ENCODE measurements around the gene CRACDL. TPM values are rescaled to one million over a fixed set of nuclear protein-coding genes. Genes with fewer than 3 reads are reported as not detected.

Gene CRACDL
- total RNA-seq, 3 donors from 2014 or later (not counting 1 experiment from before 2014, with no cell fraction given), result 0.09 to 0.40 (median 0.11) TPM

DNA sequence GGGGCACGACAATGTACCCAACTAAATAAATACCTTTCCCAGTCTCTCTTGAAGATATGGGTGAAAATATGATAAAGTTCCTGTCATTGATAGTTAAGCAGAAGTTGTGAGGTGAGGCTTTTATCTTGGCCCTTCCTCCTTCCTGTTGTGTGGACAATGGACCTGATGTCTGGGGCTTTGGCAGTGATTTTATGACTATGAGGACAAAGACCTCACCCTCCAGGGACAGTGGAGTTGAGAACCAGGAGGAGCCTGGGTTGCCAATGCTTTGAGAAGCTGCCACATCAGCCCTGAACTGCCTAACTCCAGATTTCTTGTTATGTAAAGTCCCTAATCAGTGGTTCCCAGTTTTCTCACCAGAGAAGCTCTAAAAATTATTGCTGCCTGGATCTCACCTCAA lies 184.3 kb downstream of the CRACDL start:
- TF ChIP-seq, protein P1, sequence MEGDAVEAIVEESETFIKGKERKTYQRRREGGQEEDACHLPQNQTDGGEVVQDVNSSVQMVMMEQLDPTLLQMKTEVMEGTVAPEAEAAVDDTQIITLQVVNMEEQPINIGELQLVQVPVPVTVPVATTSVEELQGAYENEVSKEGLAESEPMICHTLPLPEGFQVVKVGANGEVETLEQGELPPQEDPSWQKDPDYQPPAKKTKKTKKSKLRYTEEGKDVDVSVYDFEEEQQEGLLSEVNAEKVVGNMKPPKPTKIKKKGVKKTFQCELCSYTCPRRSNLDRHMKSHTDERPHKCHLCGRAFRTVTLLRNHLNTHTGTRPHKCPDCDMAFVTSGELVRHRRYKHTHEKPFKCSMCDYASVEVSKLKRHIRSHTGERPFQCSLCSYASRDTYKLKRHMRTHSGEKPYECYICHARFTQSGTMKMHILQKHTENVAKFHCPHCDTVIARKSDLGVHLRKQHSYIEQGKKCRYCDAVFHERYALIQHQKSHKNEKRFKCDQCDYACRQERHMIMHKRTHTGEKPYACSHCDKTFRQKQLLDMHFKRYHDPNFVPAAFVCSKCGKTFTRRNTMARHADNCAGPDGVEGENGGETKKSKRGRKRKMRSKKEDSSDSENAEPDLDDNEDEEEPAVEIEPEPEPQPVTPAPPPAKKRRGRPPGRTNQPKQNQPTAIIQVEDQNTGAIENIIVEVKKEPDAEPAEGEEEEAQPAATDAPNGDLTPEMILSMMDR (IDR thresholded peaks at IDR 0.05), result no peak
- no CpG with 5 or more reads among the region's 1 CpG for WGBS (ENCODE audit: insufficient coverage)
- Histone ChIP-seq H3K27ac (ENCODE audit: low read length) (no peak overlapping the region), H3K4me1 (ENCODE audit: control insufficient read depth, insufficient read depth, low read length) (peaks cover 12% of the 10 kb centered on the region), H3K9me3 (ENCODE audit: control insufficient read depth, insufficient read depth, low read length) (no peaks in the 10 kb centered on the region), H3K4me3 (ENCODE audit: low read length) (no peak overlapping the region), H3K27me3 (ENCODE audit: control insufficient read depth, insufficient read depth, low read length) (no peaks in the 10 kb centered on the region), H3K36me3 (ENCODE audit: control insufficient read depth, insufficient read depth, low read length) (no peaks in the 10 kb centered on the region)
- Mint-ChIP-seq H3K4me3 (no peak overlapping the region), H3K27ac (no peak overlapping the region), H3K4me1 (peaks cover 6% of the 10 kb centered on the region in 2 donors), H3K36me3 (no peaks in the 10 kb centered on the region), H3K9me3 (no peaks in the 10 kb centered on the region), H3K27me3 (ENCODE audit: low read depth in 2 of 2) (peaks cover 0 to 13% of the 10 kb centered on the region in 2 donors)
- DNase-seq (no peak), ATAC-seq (no peak)
- intact Hi-C loops (cut with micrococcal nuclease), result no loop called here

DNA sequence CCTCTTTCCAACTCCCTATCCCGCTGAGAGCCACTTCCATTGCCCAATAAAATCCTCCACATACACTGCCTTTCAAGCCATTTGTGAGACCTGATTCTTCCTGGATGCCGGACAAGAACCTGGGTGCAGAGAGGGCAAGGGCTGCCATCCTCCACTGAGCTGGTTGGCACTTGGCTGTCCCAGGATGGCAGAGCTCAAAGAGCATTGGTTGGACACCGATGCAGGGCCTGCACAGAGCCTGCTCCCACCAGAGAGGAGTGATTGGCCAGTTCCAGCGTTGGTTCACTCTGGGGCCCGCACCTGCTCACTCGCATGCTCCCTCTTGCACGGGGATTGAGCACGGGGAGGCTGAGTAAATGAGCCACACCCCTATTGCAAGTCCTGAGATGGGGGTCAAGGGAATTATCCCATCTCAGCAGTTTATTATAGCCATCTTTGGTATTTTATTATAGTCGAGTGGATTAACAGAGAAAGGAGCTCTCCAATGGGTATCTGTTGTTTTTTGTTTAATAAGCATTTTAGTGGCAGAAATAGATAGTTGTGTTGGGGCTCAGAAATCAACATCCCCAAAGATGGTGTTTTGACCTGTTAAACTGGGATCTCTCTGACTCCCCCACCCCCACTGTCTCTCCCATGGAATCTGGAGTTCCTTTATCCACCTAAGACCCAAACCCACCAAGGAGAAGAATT lies 185.3 kb downstream of the CRACDL start:
- Mint-ChIP-seq H3K4me3 (no peak overlapping the region), H3K36me3 (no peaks in the 10 kb centered on the region), H3K27ac (no peak overlapping the region), H3K27me3 (ENCODE audit: low read depth in 2 of 2) (peaks cover 0 to 13% of the 10 kb centered on the region in 2 donors), H3K9me3 (no peaks in the 10 kb centered on the region), H3K4me1 (peaks cover 6% of the 10 kb centered on the region in 2 donors)
- intact Hi-C loops (cut with micrococcal nuclease), result no loop called here
- DNase-seq, result no peak
- TF ChIP-seq, protein P1 (IDR thresholded peaks at IDR 0.05), result no peak
- 96% methylated on average over 9 of the region's 9 CpGs for WGBS (ENCODE audit: insufficient coverage)
- no peaks in the 10 kb centered on the region for H3K9me3 ChIP-seq (ENCODE audit: control insufficient read depth, insufficient read depth, low read length)
- no peaks in the 10 kb centered on the region for H3K27me3 ChIP-seq (ENCODE audit: control insufficient read depth, insufficient read depth, low read length)
- H3K27ac ChIP-seq (ENCODE audit: low read length), result no peak overlapping the region
- H3K36me3 ChIP-seq (ENCODE audit: control insufficient read depth, insufficient read depth, low read length), result no peaks in the 10 kb centered on the region
- peaks cover 12% of the 10 kb centered on the region for H3K4me1 ChIP-seq (ENCODE audit: control insufficient read depth, insufficient read depth, low read length)
- H3K4me3 ChIP-seq (ENCODE audit: low read length), result no peak overlapping the region
- ATAC-seq, result no peak

DNA sequence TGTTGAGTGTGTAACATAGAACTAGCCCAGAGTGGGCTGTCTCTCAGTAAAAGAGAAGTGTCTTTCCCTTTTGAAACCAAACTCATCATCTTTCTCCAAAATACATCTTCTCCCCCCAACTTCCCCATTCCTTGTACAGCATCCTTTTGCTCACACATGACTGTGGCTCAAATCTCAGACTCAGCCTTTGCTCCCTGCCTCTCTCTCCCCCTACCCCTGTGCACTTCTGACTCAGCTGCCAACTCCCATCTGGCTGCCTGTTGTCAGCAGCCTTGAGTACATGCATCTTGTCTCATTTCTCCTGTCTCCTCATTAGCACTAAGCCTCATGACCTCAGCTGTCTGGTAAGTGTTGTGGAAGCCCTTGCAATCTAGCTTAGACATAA lies 187.0 kb downstream of the CRACDL start:
- H3K27me3 ChIP-seq (ENCODE audit: control insufficient read depth, insufficient read depth, low read length), result no peaks in the 10 kb centered on the region
- Mint-ChIP-seq H3K36me3 (no peaks in the 10 kb centered on the region), H3K9me3 (no peaks in the 10 kb centered on the region), H3K4me3 (no peak overlapping the region), H3K27ac (peak overlapping the region in 1 of 2 donors; percentile 34), H3K27me3 (ENCODE audit: low read depth in 2 of 2) (peaks cover 0 to 13% of the 10 kb centered on the region in 2 donors), H3K4me1 (peaks cover 6 to 11% of the 10 kb centered on the region in 2 donors)
- no peak overlapping the region for H3K27ac ChIP-seq (ENCODE audit: low read length)
- no peaks in the 10 kb centered on the region for H3K9me3 ChIP-seq (ENCODE audit: control insufficient read depth, insufficient read depth, low read length)
- DNase-seq (peak in 1 of 2 donors; percentile 13), ATAC-seq (peak; percentile 21 to 61 (median 54))
- no peaks in the 10 kb centered on the region for H3K36me3 ChIP-seq (ENCODE audit: control insufficient read depth, insufficient read depth, low read length)
- H3K4me1 ChIP-seq (ENCODE audit: control insufficient read depth, insufficient read depth, low read length), result peaks cover 12% of the 10 kb centered on the region
- TF ChIP-seq, protein P1 (IDR thresholded peaks at IDR 0.05), result no peak
- H3K4me3 ChIP-seq (ENCODE audit: low read length), result no peak overlapping the region
- intact Hi-C loops (cut with micrococcal nuclease), result no loop called here

Data from natural killer cell (primary cell).